ENCODE results near the gene RPS17. TPM values are rescaled to one million over a fixed set of nuclear protein-coding genes. Genes with fewer than 3 reads are reported as not detected.

Gene RPS17
- total and polyA plus RNA-seq, 2 donors from 2014 or later = 1,125 to 2,465 TPM

GRCh38 chr15:82552861-82553260, 12.6 kb upstream of the RPS17 start:
- intact Hi-C loops (cut with DNase I) = no loop called here
- Histone ChIP-seq H3K27ac (ENCODE audit: low read depth in 2 of 2, low read length in 2 of 2) (no peak overlapping the region), H3K4me1 (ENCODE audit: control insufficient read depth in 2 of 3, insufficient read depth in 2 of 3, low read depth in 1 of 3, low read length in 3 of 3) (no peaks in the 10 kb centered on the region), H3K9ac (ENCODE audit: low read length in 3 of 3) (no peak overlapping the region), H3K9me3 (ENCODE audit: control insufficient read depth in 2 of 3, insufficient read depth in 1 of 3, low read length in 3 of 3) (no peaks in the 10 kb centered on the region), H3K4me3 (ENCODE audit: low read length in 3 of 3) (no peak overlapping the region), H3K36me3 (ENCODE audit: control insufficient read depth in 2 of 3, insufficient read depth in 3 of 3, low read length in 3 of 3) (no peaks in the 10 kb centered on the region), H3K27me3 (ENCODE audit: control insufficient read depth, insufficient read depth, low read length) (no peaks in the 10 kb centered on the region)
- TF ChIP-seq, protein P1, sequence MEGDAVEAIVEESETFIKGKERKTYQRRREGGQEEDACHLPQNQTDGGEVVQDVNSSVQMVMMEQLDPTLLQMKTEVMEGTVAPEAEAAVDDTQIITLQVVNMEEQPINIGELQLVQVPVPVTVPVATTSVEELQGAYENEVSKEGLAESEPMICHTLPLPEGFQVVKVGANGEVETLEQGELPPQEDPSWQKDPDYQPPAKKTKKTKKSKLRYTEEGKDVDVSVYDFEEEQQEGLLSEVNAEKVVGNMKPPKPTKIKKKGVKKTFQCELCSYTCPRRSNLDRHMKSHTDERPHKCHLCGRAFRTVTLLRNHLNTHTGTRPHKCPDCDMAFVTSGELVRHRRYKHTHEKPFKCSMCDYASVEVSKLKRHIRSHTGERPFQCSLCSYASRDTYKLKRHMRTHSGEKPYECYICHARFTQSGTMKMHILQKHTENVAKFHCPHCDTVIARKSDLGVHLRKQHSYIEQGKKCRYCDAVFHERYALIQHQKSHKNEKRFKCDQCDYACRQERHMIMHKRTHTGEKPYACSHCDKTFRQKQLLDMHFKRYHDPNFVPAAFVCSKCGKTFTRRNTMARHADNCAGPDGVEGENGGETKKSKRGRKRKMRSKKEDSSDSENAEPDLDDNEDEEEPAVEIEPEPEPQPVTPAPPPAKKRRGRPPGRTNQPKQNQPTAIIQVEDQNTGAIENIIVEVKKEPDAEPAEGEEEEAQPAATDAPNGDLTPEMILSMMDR (IDR thresholded peaks at IDR 0.05; ENCODE audit: borderline replicate concordance, extremely low read depth, insufficient read depth) = no peak
- no peak for FAIRE-seq
- DNase-seq = no peak

DNA sequence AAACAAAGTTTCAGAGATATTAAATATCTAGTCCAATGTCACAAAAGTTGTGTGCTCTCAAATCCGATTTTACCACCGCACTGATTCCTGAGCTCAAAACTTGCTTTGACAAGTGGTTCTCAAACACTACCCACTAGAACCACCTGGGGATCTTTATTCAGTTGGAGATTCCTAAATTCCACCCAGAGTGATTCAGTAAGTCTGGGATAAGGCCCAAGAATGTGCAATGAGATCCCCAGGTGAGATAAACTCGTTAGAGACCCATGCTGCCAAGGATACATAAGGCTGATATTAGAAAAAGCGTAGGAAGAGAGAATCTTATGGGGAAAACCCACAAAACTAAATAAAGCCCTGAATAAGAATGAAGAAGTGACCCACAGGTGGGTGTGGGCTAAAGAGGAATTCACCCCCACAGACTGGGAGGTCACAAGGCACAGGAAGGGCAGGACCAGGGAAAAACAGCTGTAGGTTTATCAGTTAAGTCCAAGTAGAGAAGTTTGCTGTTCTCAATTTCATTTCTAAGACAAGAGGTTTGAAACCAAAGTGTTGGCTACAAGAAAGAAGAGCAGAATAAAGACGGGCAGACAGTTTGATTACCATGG, 11.5 kb upstream of the RPS17 start:
- FAIRE-seq = no peak
- intact Hi-C loops (cut with DNase I) = no loop called here
- TF ChIP-seq, protein P1 (IDR thresholded peaks at IDR 0.05; ENCODE audit: borderline replicate concordance, extremely low read depth, insufficient read depth) = no peak

DNA sequence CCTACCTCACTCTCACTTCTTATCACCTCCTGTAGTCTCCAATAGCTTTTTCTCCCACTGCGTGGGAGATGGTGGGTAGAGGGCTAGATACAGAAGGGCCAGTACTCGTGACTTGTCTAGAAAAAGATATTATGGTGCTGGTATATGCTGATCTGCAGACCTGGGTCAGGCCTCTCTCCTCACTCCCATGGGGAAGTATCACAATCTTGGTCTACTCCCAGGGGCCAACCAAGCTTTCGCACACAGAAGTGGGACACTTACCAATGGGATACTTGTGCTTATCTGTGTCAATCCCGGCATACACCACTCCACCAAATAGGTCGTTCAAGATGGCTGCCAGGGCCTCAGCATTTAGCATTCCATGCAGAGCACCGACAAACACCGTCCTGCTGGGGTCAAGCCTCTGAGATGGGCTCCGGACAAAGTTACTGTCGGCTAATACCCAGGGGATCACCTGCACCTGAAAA, 9.0 kb upstream of the RPS17 start:
- no peak overlapping the region for H3K9ac ChIP-seq (ENCODE audit: low read length in 3 of 3)
- no peaks in the 10 kb centered on the region for H3K27me3 ChIP-seq (ENCODE audit: control insufficient read depth, insufficient read depth, low read length)
- no peaks in the 10 kb centered on the region for H3K36me3 ChIP-seq (ENCODE audit: control insufficient read depth in 2 of 3, insufficient read depth in 3 of 3, low read length in 3 of 3)
- DNase-seq = no peak
- no peaks in the 10 kb centered on the region for H3K9me3 ChIP-seq (ENCODE audit: control insufficient read depth in 2 of 3, insufficient read depth in 1 of 3, low read length in 3 of 3)
- TF ChIP-seq, protein P1 (IDR thresholded peaks at IDR 0.05; ENCODE audit: borderline replicate concordance, extremely low read depth, insufficient read depth) = no peak
- H3K27ac ChIP-seq (ENCODE audit: low read depth in 2 of 2, low read length in 2 of 2) = no peak overlapping the region
- intact Hi-C loops (cut with DNase I) = no loop called here
- H3K4me1 ChIP-seq (ENCODE audit: control insufficient read depth in 2 of 3, insufficient read depth in 2 of 3, low read depth in 1 of 3, low read length in 3 of 3) = no peaks in the 10 kb centered on the region
- no peak overlapping the region for H3K4me3 ChIP-seq (ENCODE audit: low read length in 3 of 3)
- FAIRE-seq = no peak

More for the DNA sequence above, 11.5 kb upstream of the RPS17 start:
- H3K27ac ChIP-seq (ENCODE audit: low read depth in 2 of 2, low read length in 2 of 2) = no peak overlapping the region
- H3K36me3 ChIP-seq (ENCODE audit: control insufficient read depth in 2 of 3, insufficient read depth in 3 of 3, low read length in 3 of 3) = no peaks in the 10 kb centered on the region
- no peaks in the 10 kb centered on the region for H3K27me3 ChIP-seq (ENCODE audit: control insufficient read depth, insufficient read depth, low read length)
- H3K4me1 ChIP-seq (ENCODE audit: control insufficient read depth in 2 of 3, insufficient read depth in 2 of 3, low read depth in 1 of 3, low read length in 3 of 3) = no peaks in the 10 kb centered on the region
- H3K9ac ChIP-seq (ENCODE audit: low read length in 3 of 3) = no peak overlapping the region
- DNase-seq = no peak
- no peak overlapping the region for H3K4me3 ChIP-seq (ENCODE audit: low read length in 3 of 3)
- H3K9me3 ChIP-seq (ENCODE audit: control insufficient read depth in 2 of 3, insufficient read depth in 1 of 3, low read length in 3 of 3) = no peaks in the 10 kb centered on the region

GRCh38 chr15:82548700-82549099, 8.4 kb upstream of the RPS17 start:
- TF ChIP-seq, protein P1 (IDR thresholded peaks at IDR 0.05; ENCODE audit: borderline replicate concordance, extremely low read depth, insufficient read depth) = no peak
- no peak overlapping the region for H3K9ac ChIP-seq (ENCODE audit: low read length in 3 of 3)
- DNase-seq (no peak), FAIRE-seq (no peak)
- H3K36me3 ChIP-seq (ENCODE audit: control insufficient read depth in 2 of 3, insufficient read depth in 3 of 3, low read length in 3 of 3) = no peaks in the 10 kb centered on the region
- H3K4me3 ChIP-seq (ENCODE audit: low read length in 3 of 3) = no peak overlapping the region
- H3K27ac ChIP-seq (ENCODE audit: low read depth in 2 of 2, low read length in 2 of 2) = no peak overlapping the region
- no peaks in the 10 kb centered on the region for H3K4me1 ChIP-seq (ENCODE audit: control insufficient read depth in 2 of 3, insufficient read depth in 2 of 3, low read depth in 1 of 3, low read length in 3 of 3)
- H3K9me3 ChIP-seq (ENCODE audit: control insufficient read depth in 2 of 3, insufficient read depth in 1 of 3, low read length in 3 of 3) = no peaks in the 10 kb centered on the region
- intact Hi-C loops (cut with DNase I) = no loop called here
- H3K27me3 ChIP-seq (ENCODE audit: control insufficient read depth, insufficient read depth, low read length) = no peaks in the 10 kb centered on the region

All from kidney (tissue), 14 donors.